ENCODE measurements around the gene NMRK2. TPM values are rescaled to one million over a fixed set of nuclear protein-coding genes. Genes with fewer than 3 reads are reported as not detected.
A peak's percentile ranks its signal among the peaks of the same experiment; 100 is the strongest.

The NMRK2 gene
- polyA plus RNA-seq, 3 donors = not detected

GRCh38 chr19:3979674-3980352, 46.9 kb downstream of the NMRK2 start:
- Mint-ChIP-seq H3K4me1 (peaks cover 14% of the 10 kb centered on the region), H3K27ac (peak overlapping the region in 1 of 7 donors; percentile 72), H3K4me3 (no peak overlapping the region), H3K9me3 (peaks cover 0 to 2% (median 0%) of the 10 kb centered on the region in 7 donors), H3K27me3 (ENCODE audit: low read depth in 3 of 3) (no peaks in the 10 kb centered on the region), H3K36me3 (peaks cover 80 to 93% of the 10 kb centered on the region in 2 donors)
- peaks cover 99% of the 10 kb centered on the region for H4K20me1 ChIP-seq (ENCODE audit: insufficient read depth, low read length)
- DNase-seq = no peak
- 93% methylated on average over 20 of the region's 25 CpGs for WGBS (ENCODE audit: insufficient coverage)
- H3K79me2 ChIP-seq (ENCODE audit: insufficient read depth, low read length) = peaks cover 71% of the 10 kb centered on the region
- no peak for TF ChIP-seq CTCF (IDR thresholded peaks at IDR 0.05)
- H3K9ac ChIP-seq (ENCODE audit: insufficient read depth, low read length, poor library complexity, severe bottlenecking) = no peak overlapping the region
- intact Hi-C loops (cut with micrococcal nuclease) = no loop called here
- H3K27me3 ChIP-seq (ENCODE audit: control insufficient read depth in 2 of 2, insufficient read depth in 2 of 2, low read length in 2 of 2) = no peaks in the 10 kb centered on the region
- no peak overlapping the region for H3K27ac ChIP-seq (ENCODE audit: low read depth in 1 of 2, low read length in 2 of 2)
- peaks cover 12 to 16% of the 10 kb centered on the region in 2 donors for H3K4me1 ChIP-seq (ENCODE audit: control insufficient read depth in 1 of 2, insufficient read depth in 2 of 2, low read length in 2 of 2)
- H3K4me3 ChIP-seq (replicated peaks in 1 of 3; ENCODE audit: low read depth in 2 of 3, low read length in 3 of 3) = no peak overlapping the region
- H3K36me3 ChIP-seq (replicated peaks in 1 of 2; ENCODE audit: control insufficient read depth in 1 of 2, insufficient read depth in 2 of 2, low read length in 2 of 2) = peaks cover 91 to 94% of the 10 kb centered on the region in 2 donors
- no peak overlapping the region for H3K4me2 ChIP-seq (replicated peaks; ENCODE audit: extremely low read depth, low read length, poor library complexity, severe bottlenecking)
- no peaks in the 10 kb centered on the region for H3K9me3 ChIP-seq (replicated peaks in 1 of 2; ENCODE audit: control insufficient read depth in 1 of 2, insufficient read depth in 1 of 2, low read length in 2 of 2)
- no peak overlapping the region for H2AFZ ChIP-seq (ENCODE audit: insufficient read depth, low read depth, low read length, poor library complexity, severe bottlenecking)

- Histone ChIP-seq H2AFZ (ENCODE audit: insufficient read depth, low read depth, low read length, poor library complexity, severe bottlenecking) (no peak overlapping the region), H3K4me3 (replicated peaks in 1 of 3; ENCODE audit: low read depth in 2 of 3, low read length in 3 of 3) (no peak overlapping the region), H3K9me3 (replicated peaks in 1 of 2; ENCODE audit: control insufficient read depth in 1 of 2, insufficient read depth in 1 of 2, low read length in 2 of 2) (no peaks in the 10 kb centered on the region), H3K36me3 (replicated peaks in 1 of 2; ENCODE audit: control insufficient read depth in 1 of 2, insufficient read depth in 2 of 2, low read length in 2 of 2) (peaks cover 84 to 88% of the 10 kb centered on the region in 2 donors), H3K79me2 (ENCODE audit: insufficient read depth, low read length) (peaks cover 76% of the 10 kb centered on the region), H3K27ac (ENCODE audit: low read depth in 1 of 2, low read length in 2 of 2) (peak overlapping the region in 1 of 2 donors; percentile 9), H3K27me3 (ENCODE audit: control insufficient read depth in 2 of 2, insufficient read depth in 2 of 2, low read length in 2 of 2) (no peaks in the 10 kb centered on the region), H4K20me1 (ENCODE audit: insufficient read depth, low read length) (peaks cover 96% of the 10 kb centered on the region), H3K9ac (ENCODE audit: insufficient read depth, low read length, poor library complexity, severe bottlenecking) (no peak overlapping the region), H3K4me1 (ENCODE audit: control insufficient read depth in 1 of 2, insufficient read depth in 2 of 2, low read length in 2 of 2) (peaks cover 14 to 18% of the 10 kb centered on the region in 2 donors), H3K4me2 (replicated peaks; ENCODE audit: extremely low read depth, low read length, poor library complexity, severe bottlenecking) (no peak overlapping the region)
- intact Hi-C loops (cut with micrococcal nuclease) = no loop called here
- DNase-seq = no peak
- no peak for TF ChIP-seq CTCF (IDR thresholded peaks at IDR 0.05)
- H3K4me1 Mint-ChIP-seq = peaks cover 17% of the 10 kb centered on the region
- no peaks in the 10 kb centered on the region for H3K27me3 Mint-ChIP-seq (ENCODE audit: low read depth in 3 of 3)
- H3K4me3 Mint-ChIP-seq = no peak overlapping the region
- peaks cover 0 to 2% (median 0%) of the 10 kb centered on the region in 7 donors for H3K9me3 Mint-ChIP-seq
- H3K27ac Mint-ChIP-seq = no peak overlapping the region
- WGBS (ENCODE audit: insufficient coverage) = 65% methylated on average over 31 of the region's 31 CpGs
- H3K36me3 Mint-ChIP-seq = peaks cover 78 to 87% of the 10 kb centered on the region in 2 donors
Measured at GRCh38 chr19:3980353-3981251, 47.7 kb downstream of the NMRK2 start.
